Right ventricle myocardium inferior (tissue), 1 donor: ENCODE measurements around the gene UTP25. TPM values are rescaled to one million over a fixed set of nuclear protein-coding genes. Genes with fewer than 3 reads are reported as not detected.
"Not testable (repeated sequence)": the region's sequence is repeated elsewhere in the genome, so short reads cannot be mapped to it uniquely, and the experiment has no call there.

Experiments
- ATAC-seq: fragments of 200-7000 bp; cut with Tn5 transposase; one replicate; pipeline ENCODE4 v1.9.1; 2020; ENCODE audit warnings: mild to moderate bottlenecking, moderate library complexity
- DNase-seq: peaks from one replicate; pipeline ENCODE4 v3.0.0; 2021; ENCODE audit errors: missing footprints
- intact Hi-C: fragments of 100-400 bp; cut with DNase I; formaldehyde crosslinking; loops from one replicate; pipeline ENCODE4 v1.11.0; 2022
- total RNA-seq: library from RNA; stranded (reverse); fragmentation: NEBNext Ultra II Directional; extraction: Animal tissue kit (Norgen Biotek cat#: 25700); gene quantifications from one replicate; pipeline ENCODE4 v1.2.1, GENCODE V29; 2021
- donor health status: DM: no; HTN: yes; CAD: no; lungs with severe emphysema.

UTP25 gene
- total RNA-seq, 1 donor from 2014 or later, result 2.6 TPM

GRCh38 chr1:209883341-209883971 is 55.7 kb downstream of the UTP25 start:
- no peak for DNase-seq
- intact Hi-C loops, result no loop called here
- ATAC-seq, result no peak

GRCh38 chr1:209884249-209884648 is 56.5 kb downstream of the UTP25 start:
- intact Hi-C loops, result no loop called here
- no peak for ATAC-seq

GRCh38 chr1:209884665-209885117 is 56.9 kb downstream of the UTP25 start:
- DNase-seq (no peak), ATAC-seq (no peak)
- intact Hi-C loops, result no loop called here

More at GRCh38 chr1:209884249-209884648, 56.5 kb downstream of the UTP25 start:
- DNase-seq, result no peak

- intact Hi-C loops, result no loop called here
- ATAC-seq (no peak), DNase-seq (no peak)
These were observed 57.8 kb downstream of the UTP25 start for GRCh38 chr1:209885403-209886218.

GRCh38 chr1:209886219-209886536 is 58.4 kb downstream of the UTP25 start:
- no peak for DNase-seq
- no peak for ATAC-seq
- intact Hi-C loops, result no loop called here

- intact Hi-C loops, ATAC-seq: not testable (repeated sequence)
These were observed 60.7 kb downstream of the UTP25 start for GRCh38 chr1:209888291-209889076.

GRCh38 chr1:209889077-209889418 is 61.3 kb downstream of the UTP25 start:
- DNase-seq, result no peak

More at GRCh38 chr1:209888291-209889076, 60.7 kb downstream of the UTP25 start:
- not testable (repeated sequence) for DNase-seq

GRCh38 chr1:209890641-209891330 is 63.0 kb downstream of the UTP25 start:
- DNase-seq (no peak), ATAC-seq (no peak)
- intact Hi-C loops, result no loop called here

More at GRCh38 chr1:209889077-209889418, 61.3 kb downstream of the UTP25 start:
- ATAC-seq, result no peak
- intact Hi-C loops, result no loop called here

GRCh38 chr1:209893751-209894150 is 66.0 kb downstream of the UTP25 start:
- DNase-seq, result no peak
- intact Hi-C loops, result no loop called here
- no peak for ATAC-seq

GRCh38 chr1:209895709-209896108 is 67.9 kb downstream of the UTP25 start:
- ATAC-seq (no peak), DNase-seq (no peak)
- intact Hi-C loops, result no loop called here

- ATAC-seq (no peak), DNase-seq (no peak)
- intact Hi-C loops, result no loop called here
These were observed 68.6 kb downstream of the UTP25 start for GRCh38 chr1:209896346-209896745.

GRCh38 chr1:209898271-209898670 is 70.5 kb downstream of the UTP25 start:
- intact Hi-C loops, DNase-seq, ATAC-seq: not testable (repeated sequence)

- DNase-seq, intact Hi-C loops, ATAC-seq: not testable (repeated sequence)
These were observed 71.1 kb downstream of the UTP25 start for GRCh38 chr1:209898851-209899250.

GRCh38 chr1:209899948-209900347 is 72.2 kb downstream of the UTP25 start:
- ATAC-seq, result no peak
- intact Hi-C loops, result no loop called here

GRCh38 chr1:209900734-209901133 is 73.0 kb downstream of the UTP25 start:
- ATAC-seq, result no peak
- intact Hi-C loops, result no loop called here

More at GRCh38 chr1:209899948-209900347, 72.2 kb downstream of the UTP25 start:
- DNase-seq, result no peak

GRCh38 chr1:209901211-209901610 is 73.4 kb downstream of the UTP25 start:
- no peak for DNase-seq
- intact Hi-C loops, result no loop called here
- no peak for ATAC-seq

More at GRCh38 chr1:209900734-209901133, 73.0 kb downstream of the UTP25 start:
- DNase-seq, result no peak

- ATAC-seq, intact Hi-C loops, DNase-seq: not testable (repeated sequence)
These were observed 77.0 kb downstream of the UTP25 start for GRCh38 chr1:209904774-209905173.
